Measurements from ENCODE around the gene IL36RN. TPM values are rescaled to one million over a fixed set of nuclear protein-coding genes. Genes with fewer than 3 reads are reported as not detected.

IL36RN gene
- total and polyA plus RNA-seq, 2 donors from 2014 or later: not detected

DNA sequence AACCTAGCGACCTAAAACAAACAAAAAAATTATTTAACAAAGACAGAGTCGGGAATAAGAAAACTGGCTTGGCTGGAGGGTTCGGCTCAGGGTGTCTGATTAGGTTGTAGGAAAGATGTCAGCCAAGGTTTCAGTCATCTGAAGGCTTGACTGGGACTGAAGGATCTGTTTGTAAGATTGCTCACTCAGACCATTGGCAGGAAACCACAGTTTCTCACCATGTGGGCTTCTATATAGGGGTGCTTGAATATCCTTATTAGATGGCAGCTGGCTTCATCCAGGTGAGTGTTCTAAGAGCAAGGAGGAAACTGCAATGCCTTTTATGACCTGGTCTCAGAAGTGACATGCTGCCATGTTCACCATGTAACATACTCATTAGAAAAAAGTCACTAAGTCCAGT, 5.3 kb upstream of the IL36RN start:
- H3K4me1 ChIP-seq (ENCODE audit: control insufficient read depth in 2 of 3, insufficient read depth in 2 of 3, low read depth in 1 of 3, low read length in 3 of 3): no peaks in the 10 kb centered on the region
- TF ChIP-seq, protein P1, sequence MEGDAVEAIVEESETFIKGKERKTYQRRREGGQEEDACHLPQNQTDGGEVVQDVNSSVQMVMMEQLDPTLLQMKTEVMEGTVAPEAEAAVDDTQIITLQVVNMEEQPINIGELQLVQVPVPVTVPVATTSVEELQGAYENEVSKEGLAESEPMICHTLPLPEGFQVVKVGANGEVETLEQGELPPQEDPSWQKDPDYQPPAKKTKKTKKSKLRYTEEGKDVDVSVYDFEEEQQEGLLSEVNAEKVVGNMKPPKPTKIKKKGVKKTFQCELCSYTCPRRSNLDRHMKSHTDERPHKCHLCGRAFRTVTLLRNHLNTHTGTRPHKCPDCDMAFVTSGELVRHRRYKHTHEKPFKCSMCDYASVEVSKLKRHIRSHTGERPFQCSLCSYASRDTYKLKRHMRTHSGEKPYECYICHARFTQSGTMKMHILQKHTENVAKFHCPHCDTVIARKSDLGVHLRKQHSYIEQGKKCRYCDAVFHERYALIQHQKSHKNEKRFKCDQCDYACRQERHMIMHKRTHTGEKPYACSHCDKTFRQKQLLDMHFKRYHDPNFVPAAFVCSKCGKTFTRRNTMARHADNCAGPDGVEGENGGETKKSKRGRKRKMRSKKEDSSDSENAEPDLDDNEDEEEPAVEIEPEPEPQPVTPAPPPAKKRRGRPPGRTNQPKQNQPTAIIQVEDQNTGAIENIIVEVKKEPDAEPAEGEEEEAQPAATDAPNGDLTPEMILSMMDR (IDR thresholded peaks at IDR 0.05; ENCODE audit: borderline replicate concordance, extremely low read depth, insufficient read depth): no peak
- no peak for DNase-seq
- intact Hi-C loops (cut with DNase I): no loop called here
- no peak overlapping the region for H3K9ac ChIP-seq (ENCODE audit: low read length in 3 of 3)
- H3K27me3 ChIP-seq (ENCODE audit: control insufficient read depth, insufficient read depth, low read length): no peaks in the 10 kb centered on the region
- no peak overlapping the region for H3K27ac ChIP-seq (ENCODE audit: low read depth in 2 of 2, low read length in 2 of 2)
- FAIRE-seq: no peak
- peaks cover 0 to 5% (median 0%) of the 10 kb centered on the region in 3 donors for H3K9me3 ChIP-seq (ENCODE audit: control insufficient read depth in 2 of 3, insufficient read depth in 1 of 3, low read length in 3 of 3)
- H3K36me3 ChIP-seq (ENCODE audit: control insufficient read depth in 2 of 3, insufficient read depth in 3 of 3, low read length in 3 of 3): no peaks in the 10 kb centered on the region
- H3K4me3 ChIP-seq (ENCODE audit: low read length in 3 of 3): no peak overlapping the region

DNA sequence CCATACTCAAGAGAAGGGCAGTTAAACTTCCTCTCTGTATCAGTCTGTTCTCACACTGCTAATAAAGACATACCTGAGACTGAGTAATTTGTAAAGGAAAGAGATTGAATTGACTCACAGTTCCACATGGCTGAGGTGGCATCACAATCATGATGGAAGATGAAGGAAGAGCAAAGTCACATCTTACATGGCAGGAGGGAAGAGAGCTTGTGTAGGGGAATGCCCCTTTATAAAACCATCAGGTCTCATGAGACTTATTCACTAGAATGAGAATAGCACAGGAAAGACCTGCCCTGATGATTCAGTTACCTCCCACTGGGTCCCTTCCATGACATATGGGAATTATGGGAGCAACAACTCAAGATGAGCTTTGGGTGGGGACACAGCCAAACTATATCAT, 4.9 kb upstream of the IL36RN start:
- intact Hi-C loops (cut with DNase I): no loop called here
- no peak overlapping the region for H3K27ac ChIP-seq (ENCODE audit: low read depth in 2 of 2, low read length in 2 of 2)
- H3K4me1 ChIP-seq (ENCODE audit: control insufficient read depth in 2 of 3, insufficient read depth in 2 of 3, low read depth in 1 of 3, low read length in 3 of 3): no peaks in the 10 kb centered on the region
- peaks cover 0 to 5% (median 0%) of the 10 kb centered on the region in 3 donors for H3K9me3 ChIP-seq (ENCODE audit: control insufficient read depth in 2 of 3, insufficient read depth in 1 of 3, low read length in 3 of 3)
- no peaks in the 10 kb centered on the region for H3K27me3 ChIP-seq (ENCODE audit: control insufficient read depth, insufficient read depth, low read length)
- no peak for DNase-seq
- no peak for FAIRE-seq
- no peak overlapping the region for H3K9ac ChIP-seq (ENCODE audit: low read length in 3 of 3)
- no peaks in the 10 kb centered on the region for H3K36me3 ChIP-seq (ENCODE audit: control insufficient read depth in 2 of 3, insufficient read depth in 3 of 3, low read length in 3 of 3)
- H3K4me3 ChIP-seq (ENCODE audit: low read length in 3 of 3): no peak overlapping the region
- TF ChIP-seq, protein P1 (IDR thresholded peaks at IDR 0.05; ENCODE audit: borderline replicate concordance, extremely low read depth, insufficient read depth): no peak

DNA sequence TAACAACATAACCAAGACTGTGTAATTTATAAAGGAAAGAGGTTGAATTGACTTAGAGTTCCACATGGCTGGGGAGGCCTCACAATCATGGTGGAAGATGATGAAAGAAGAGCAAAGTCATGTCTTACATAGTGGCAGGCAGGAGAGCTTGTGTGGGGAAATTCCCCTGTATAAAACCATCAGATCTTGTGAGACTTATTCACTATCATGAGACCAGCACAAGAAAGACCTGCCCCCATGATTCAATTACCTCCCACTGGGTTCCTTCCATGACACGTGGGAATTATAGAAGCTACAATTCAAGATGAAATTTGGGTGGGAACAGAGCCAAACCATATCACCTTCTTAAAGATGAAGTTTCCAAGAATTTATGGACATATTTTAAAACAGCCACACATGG, 2.5 kb upstream of the IL36RN start:
- no peaks in the 10 kb centered on the region for H3K27me3 ChIP-seq (ENCODE audit: control insufficient read depth, insufficient read depth, low read length)
- intact Hi-C loops (cut with DNase I): no loop called here
- H3K9me3 ChIP-seq (ENCODE audit: control insufficient read depth in 2 of 3, insufficient read depth in 1 of 3, low read length in 3 of 3): peaks cover 0 to 5% (median 0%) of the 10 kb centered on the region in 3 donors
- H3K27ac ChIP-seq (ENCODE audit: low read depth in 2 of 2, low read length in 2 of 2): no peak overlapping the region
- no peak for FAIRE-seq
- no peaks in the 10 kb centered on the region for H3K4me1 ChIP-seq (ENCODE audit: control insufficient read depth in 2 of 3, insufficient read depth in 2 of 3, low read depth in 1 of 3, low read length in 3 of 3)
- DNase-seq: no peak
- H3K36me3 ChIP-seq (ENCODE audit: control insufficient read depth in 2 of 3, insufficient read depth in 3 of 3, low read length in 3 of 3): no peaks in the 10 kb centered on the region
- TF ChIP-seq, protein P1 (IDR thresholded peaks at IDR 0.05; ENCODE audit: borderline replicate concordance, extremely low read depth, insufficient read depth): no peak
- H3K4me3 ChIP-seq (ENCODE audit: low read length in 3 of 3): no peak overlapping the region
- no peak overlapping the region for H3K9ac ChIP-seq (ENCODE audit: low read length in 3 of 3)

DNA sequence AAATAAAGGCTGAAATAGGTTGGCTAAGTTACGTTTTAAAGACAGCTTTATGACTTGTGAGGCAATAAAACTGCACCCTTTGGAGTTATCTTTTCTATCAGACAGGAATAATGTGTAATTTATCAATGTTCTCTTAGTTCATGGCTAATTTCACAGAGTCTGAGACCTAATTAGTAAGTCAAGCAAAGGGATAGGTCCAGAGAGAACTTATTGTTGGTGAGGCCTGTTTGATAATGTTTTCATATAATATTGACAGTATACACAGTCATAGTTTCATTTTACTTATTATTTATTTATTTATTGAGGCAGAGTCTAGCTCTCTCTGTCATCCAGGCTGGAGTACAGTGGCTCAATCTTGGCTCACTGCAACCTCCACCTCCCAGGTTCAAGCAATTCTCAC, 1.9 kb upstream of the IL36RN start:
- DNase-seq (no peak), FAIRE-seq (no peak)
- Histone ChIP-seq H3K36me3 (ENCODE audit: control insufficient read depth in 2 of 3, insufficient read depth in 3 of 3, low read length in 3 of 3) (no peaks in the 10 kb centered on the region), H3K9ac (ENCODE audit: low read length in 3 of 3) (no peak overlapping the region), H3K27ac (ENCODE audit: low read depth in 2 of 2, low read length in 2 of 2) (no peak overlapping the region), H3K4me1 (ENCODE audit: control insufficient read depth in 2 of 3, insufficient read depth in 2 of 3, low read depth in 1 of 3, low read length in 3 of 3) (no peaks in the 10 kb centered on the region), H3K4me3 (ENCODE audit: low read length in 3 of 3) (no peak overlapping the region), H3K27me3 (ENCODE audit: control insufficient read depth, insufficient read depth, low read length) (no peaks in the 10 kb centered on the region), H3K9me3 (ENCODE audit: control insufficient read depth in 2 of 3, insufficient read depth in 1 of 3, low read length in 3 of 3) (peaks cover 0 to 5% (median 0%) of the 10 kb centered on the region in 3 donors)
- TF ChIP-seq, protein P1 (IDR thresholded peaks at IDR 0.05; ENCODE audit: borderline replicate concordance, extremely low read depth, insufficient read depth): no peak
- intact Hi-C loops (cut with DNase I): no loop called here
